Right lobe of liver (tissue), 4 donors: ENCODE results near the gene ITGA8.

Experiments
- CTCF ChIP-seq, 4 donors: fragments of 200-600 bp in 3 of 4; fragments of 450-650 bp in 1 of 4; IDR thresholded peaks; one replicate each; pipeline versions ENCODE4 v1.5.1 to v1.8.0; 2016 to 2022; ENCODE audit warnings: antibody characterized with exemption in 4 of 4, mild to moderate bottlenecking in 2 of 4
- POLR2A ChIP-seq: fragments of 450-650 bp; IDR thresholded peaks from one replicate; pipeline ENCODE4 v1.6.1; 2017; ENCODE audit warnings: antibody characterized with exemption, mild to moderate bottlenecking
- donor health status: DM: no; HTN: no; CAD: no.
- donor health status: DM: no; HTN: no; CAD: no.
- donor health status: DM: no; HTN: yes; CAD: no.

GRCh38 chr10:15627617-15628196 is 92.0 kb downstream of the ITGA8 start:
- TF ChIP-seq CTCF (IDR thresholded peaks at IDR 0.05) (no peak), POLR2A (no peak)
